Keratinocyte (primary cell): ENCODE measurements around the gene FAR1. TPM values are rescaled to one million over a fixed set of nuclear protein-coding genes. Genes with fewer than 3 reads are reported as not detected.

Experiments used
- DNase-seq: peaks from one replicate; pipeline ENCODE4 v3.0.0-alpha.2; 2011; ENCODE audit warnings: low read depth, missing footprints, low spot score
- FAIRE-seq: peaks from 2 replicates; lab custom pipeline; 2011; peaks lifted over from hg19 to GRCh38; lab: Jason Lieb, UNC
- H2AFZ ChIP-seq: 2 replicates; pipeline ENCODE4 v1.6.0; 2012; ENCODE audit warnings: low read length, control low read depth, inconsistent platforms; ENCODE audit not compliant: control insufficient read depth
- H3K27ac ChIP-seq: 2 replicates; pipeline ENCODE4 v1.5.1; 2011; ENCODE audit warnings: low read length; ENCODE audit not compliant: control insufficient read depth, insufficient read depth
- H3K27me3 ChIP-seq: 3 replicates; pipeline ENCODE4 v1.6.0; 2011; ENCODE audit warnings: low read length; ENCODE audit not compliant: control insufficient read depth, insufficient read depth; ENCODE audit errors: extremely low read depth
- H3K36me3 ChIP-seq, 2 experiments: 2 replicates in 1 of 2; 3 replicates in 1 of 2; pipeline ENCODE4 v1.5.1; 2011; ENCODE audit warnings: low read length in 2 of 2, mild to moderate bottlenecking in 1 of 2; ENCODE audit not compliant: control insufficient read depth in 2 of 2, insufficient read depth in 2 of 2; ENCODE audit errors: extremely low read depth in 1 of 2
- H3K4me1 ChIP-seq: 3 replicates; pipeline ENCODE4 v1.5.1; 2011; ENCODE audit warnings: low read length; ENCODE audit not compliant: control insufficient read depth, insufficient read depth; ENCODE audit errors: extremely low read depth
- H3K4me2 ChIP-seq: 3 replicates; pipeline ENCODE4 v1.6.0; 2011; ENCODE audit warnings: low read depth, low read length; ENCODE audit not compliant: control insufficient read depth, insufficient read depth; ENCODE audit errors: extremely low read depth
- H3K4me3 ChIP-seq, 3 experiments: fragments of 200-600 bp in 1 of 3; sonication (generic) in 1 of 3; 2 replicates in 2 of 3; 3 replicates in 1 of 3; pipeline ENCODE4 v1.5.1; 2011 to 2016; ENCODE audit warnings: low read length in 3 of 3, mild to moderate bottlenecking in 3 of 3, control low read depth in 2 of 3, inconsistent platforms in 1 of 3, low read depth in 1 of 3, mixed read lengths in 1 of 3, mixed run types in 1 of 3, moderate library complexity in 1 of 3; ENCODE audit not compliant: control insufficient read depth in 2 of 3, insufficient read depth in 2 of 3; ENCODE audit errors: extremely low read depth in 1 of 3
- H3K79me2 ChIP-seq: 2 replicates; pipeline ENCODE4 v1.6.0; 2012; ENCODE audit warnings: low read length; ENCODE audit not compliant: control insufficient read depth, insufficient read depth
- H3K9ac ChIP-seq: 3 replicates; pipeline ENCODE4 v1.6.0; 2011; ENCODE audit warnings: low read length; ENCODE audit not compliant: control insufficient read depth, insufficient read depth; ENCODE audit errors: extremely low read depth
- H3K9me1 ChIP-seq: 3 replicates; pipeline ENCODE4 v1.6.0; 2011; ENCODE audit warnings: low read length; ENCODE audit not compliant: control insufficient read depth, insufficient read depth; ENCODE audit errors: extremely low read depth
- H3K9me3 ChIP-seq: 2 replicates; pipeline ENCODE4 v1.5.1; 2012; ENCODE audit warnings: low read depth, low read length; ENCODE audit not compliant: control insufficient read depth
- H4K20me1 ChIP-seq: 3 replicates; pipeline ENCODE4 v1.6.0; 2011; ENCODE audit warnings: low read length; ENCODE audit not compliant: control insufficient read depth, insufficient read depth; ENCODE audit errors: extremely low read depth
- CTCF ChIP-seq, 3 experiments: IDR thresholded peaks in 1 of 3; conservative IDR thresholded peaks in 1 of 3; optimal IDR thresholded peaks in 1 of 3; 2 replicates in 2 of 3; 3 replicates in 1 of 3; pipeline versions ENCODE3 to v1.5.1; 2011; ENCODE audit warnings: low read length in 3 of 3, mild to moderate bottlenecking in 3 of 3, moderate library complexity in 2 of 3, control low read depth in 1 of 3, inconsistent platforms in 1 of 3; ENCODE audit not compliant: insufficient read depth in 2 of 3; ENCODE audit errors: extremely low read depth in 1 of 3
- EZH2 ChIP-seq: IDR thresholded peaks from one replicate; pipeline ENCODE4 v1.6.1; 2012; ENCODE audit warnings: inconsistent platforms, mild to moderate bottlenecking, low read length, moderate library complexity
- dilution Hi-C: fragments of 300-500 bp; cut with MboI; formaldehyde crosslinking; loops from one replicate; pipeline ENCODE4 v1.7.0; 2020; ENCODE audit warnings: low sequenced_read_pairs; ENCODE audit not compliant: extremely low pct_ligation_motif_present
- polyA plus RNA-seq, 5 experiments: library from polyadenylated mRNA; depleted of rRNA in 3 of 5; stranded (reverse) in 3 of 5; stranded (forward) in 1 of 5; unstranded in 1 of 5; fragments of >200 nt; gene quantifications; 1 replicate in 1 of 5; 2 replicates in 3 of 5; 3 replicates in 1 of 5; pipeline versions ENCODE4 v1.2.1 to v1.2.3, GENCODE V29; 2011 to 2012; ENCODE audit warnings: missing spikeins in 2 of 5, low read depth in 1 of 5, low replicate concordance in 1 of 5

FAR1 gene
- polyA plus RNA-seq, 1 donor (not counting 4 experiments of a cell fraction or from before 2014, with no cell fraction given), result 140 TPM

DNA sequence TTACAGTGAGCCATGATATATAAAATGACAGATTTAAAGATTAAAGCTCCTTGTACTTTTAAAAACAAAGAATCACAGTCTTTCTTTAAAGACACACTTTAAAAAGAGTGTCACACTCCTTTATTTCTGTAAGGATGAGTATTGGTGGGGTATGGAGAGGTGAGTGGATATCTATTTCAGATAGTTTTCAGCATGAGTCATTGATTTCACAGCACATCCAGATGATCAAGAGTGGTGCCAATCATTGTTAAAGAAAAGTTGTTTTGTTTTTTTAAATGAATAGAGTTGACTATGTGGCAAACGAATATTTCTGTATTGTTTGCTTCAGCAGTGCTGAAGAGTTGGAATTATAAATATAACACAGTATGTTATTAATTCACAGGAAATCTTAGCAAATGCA, 52.5 kb downstream of the FAR1 start:
- Histone ChIP-seq H3K4me2 (no peak overlapping the region), H3K4me3 (no peak overlapping the region), H3K9ac (no peak overlapping the region), H3K27me3 (no peaks in the 10 kb centered on the region), H3K27ac (no peak overlapping the region), H3K9me3 (no peaks in the 10 kb centered on the region), H3K4me1 (no peaks in the 10 kb centered on the region), H3K79me2 (no peaks in the 10 kb centered on the region), H3K9me1 (no peaks in the 10 kb centered on the region), H4K20me1 (peaks cover 2% of the 10 kb centered on the region), H3K36me3 (peaks cover 3 to 5% of the 10 kb centered on the region in 2 experiments), H2AFZ (no peak overlapping the region)
- no peak for FAIRE-seq
- dilution Hi-C loops, result no loop called here
- TF ChIP-seq EZH2 (no peak), CTCF (optimal IDR thresholded peaks at IDR 0.05 in 1 of 3, IDR thresholded peaks at IDR 0.05 in 1 of 3, conservative IDR thresholded peaks at IDR 0.05 in 1 of 3; ENCODE audit: extremely low read depth in 1 of 3, insufficient read depth in 2 of 3, low read length in 3 of 3) (no peak)
- DNase-seq, result no peak

- dilution Hi-C loops, result no loop called here
- Histone ChIP-seq H3K36me3 (peaks cover 0 to 4% of the 10 kb centered on the region in 2 experiments), H3K4me1 (no peaks in the 10 kb centered on the region), H2AFZ (no peak overlapping the region), H3K4me3 (no peak overlapping the region), H3K4me2 (no peak overlapping the region), H3K9me1 (no peaks in the 10 kb centered on the region), H4K20me1 (peaks cover 2% of the 10 kb centered on the region), H3K79me2 (no peaks in the 10 kb centered on the region), H3K9me3 (no peaks in the 10 kb centered on the region), H3K27ac (no peak overlapping the region), H3K27me3 (no peaks in the 10 kb centered on the region), H3K9ac (no peak overlapping the region)
- DNase-seq, result no peak
- FAIRE-seq, result no peak
- TF ChIP-seq EZH2 (no peak), CTCF (optimal IDR thresholded peaks at IDR 0.05 in 1 of 3, IDR thresholded peaks at IDR 0.05 in 1 of 3, conservative IDR thresholded peaks at IDR 0.05 in 1 of 3; ENCODE audit: extremely low read depth in 1 of 3, insufficient read depth in 2 of 3, low read length in 3 of 3) (no peak)
Observed at GRCh38 chr11:13721760-13722159, 53.3 kb downstream of the FAR1 start.
